ENCODE data around the gene TRIM65. TPM values are rescaled to one million over a fixed set of nuclear protein-coding genes. Genes with fewer than 3 reads are reported as not detected.
"Not testable (repeated sequence)": the region's sequence is repeated elsewhere in the genome, so short reads cannot be mapped to it uniquely, and the experiment has no call there.

Gene TRIM65
- total RNA-seq, 4 donors from 2014 or later, result 14.0 to 22.7 (median 16.9) TPM

DNA sequence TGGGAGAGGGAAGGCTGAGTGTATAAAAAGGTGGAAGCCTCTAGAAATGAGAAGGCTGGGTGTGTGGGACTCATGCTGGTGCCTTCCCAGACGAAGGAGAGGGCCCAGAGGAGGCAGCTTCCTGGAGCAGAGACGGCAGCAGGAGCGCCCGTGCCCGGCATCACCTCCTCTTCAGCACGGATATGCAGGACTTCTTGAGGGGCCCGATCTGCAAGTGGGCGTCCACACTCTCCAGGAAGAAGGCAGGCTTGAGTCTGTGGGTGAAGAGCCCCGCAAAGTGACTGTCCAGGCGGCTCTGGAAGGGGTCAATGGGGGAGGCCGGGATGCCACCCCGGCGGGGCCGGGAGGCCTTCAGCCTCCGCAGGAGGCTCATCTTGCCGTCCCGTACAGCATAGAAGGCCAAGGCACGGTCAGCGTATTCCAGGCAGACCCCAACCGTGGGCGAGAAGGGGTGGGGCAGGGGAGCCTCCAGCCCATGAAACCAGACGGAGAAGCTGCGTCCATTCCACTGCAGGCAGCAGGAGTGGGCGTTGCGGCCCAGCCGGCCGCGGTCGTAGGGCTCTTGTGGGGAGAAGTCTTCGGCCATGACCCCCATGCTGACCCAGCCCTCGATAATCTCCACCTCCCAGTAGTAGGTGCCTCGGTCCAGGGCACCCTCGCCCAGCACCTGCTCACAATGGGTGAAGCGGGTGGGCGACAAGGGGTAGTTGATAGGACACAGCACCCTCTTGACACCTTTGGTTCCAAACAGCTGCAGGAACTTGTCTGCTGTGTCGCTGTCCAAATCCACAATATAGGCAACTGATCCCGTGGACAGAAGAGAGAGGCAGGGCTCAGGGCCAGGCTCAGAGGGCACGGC, 22.2 kb downstream of the TRIM65 start:
- H3K27ac ChIP-seq, result peak overlapping the region; percentile 86 to 95 (median 92)
- no peaks in the 10 kb centered on the region for H3K9me3 ChIP-seq
- H3K4me3 ChIP-seq, result no peak overlapping the region
- H3K36me3 ChIP-seq, result peaks cover 0 to 18% (median 0%) of the 10 kb centered on the region in 3 donors
- TF ChIP-seq POLR2A (IDR thresholded peaks at IDR 0.05), result no peak
- TF ChIP-seq CTCF (IDR thresholded peaks at IDR 0.05), result no peak
- no peaks in the 10 kb centered on the region for H3K27me3 ChIP-seq
- peaks cover 4 to 59% (median 29%) of the 10 kb centered on the region in 4 donors for H3K4me1 ChIP-seq
- DNase-seq, result no peak

- no peak for TF ChIP-seq POLR2A (IDR thresholded peaks at IDR 0.05)
- no peak for TF ChIP-seq CTCF (IDR thresholded peaks at IDR 0.05)
- H3K27ac ChIP-seq, result peak overlapping the region; percentile 64 to 95 (median 81)
- DNase-seq, result no peak
- no peak overlapping the region for H3K4me3 ChIP-seq
- no peaks in the 10 kb centered on the region for H3K9me3 ChIP-seq
- no peaks in the 10 kb centered on the region for H3K27me3 ChIP-seq
- peaks cover 0 to 18% (median 0%) of the 10 kb centered on the region in 3 donors for H3K36me3 ChIP-seq
- H3K4me1 ChIP-seq, result peaks cover 7 to 67% (median 29%) of the 10 kb centered on the region in 4 donors
These were observed 23.0 kb downstream of the TRIM65 start for GRCh38 chr17:75873587-75874322.

DNA sequence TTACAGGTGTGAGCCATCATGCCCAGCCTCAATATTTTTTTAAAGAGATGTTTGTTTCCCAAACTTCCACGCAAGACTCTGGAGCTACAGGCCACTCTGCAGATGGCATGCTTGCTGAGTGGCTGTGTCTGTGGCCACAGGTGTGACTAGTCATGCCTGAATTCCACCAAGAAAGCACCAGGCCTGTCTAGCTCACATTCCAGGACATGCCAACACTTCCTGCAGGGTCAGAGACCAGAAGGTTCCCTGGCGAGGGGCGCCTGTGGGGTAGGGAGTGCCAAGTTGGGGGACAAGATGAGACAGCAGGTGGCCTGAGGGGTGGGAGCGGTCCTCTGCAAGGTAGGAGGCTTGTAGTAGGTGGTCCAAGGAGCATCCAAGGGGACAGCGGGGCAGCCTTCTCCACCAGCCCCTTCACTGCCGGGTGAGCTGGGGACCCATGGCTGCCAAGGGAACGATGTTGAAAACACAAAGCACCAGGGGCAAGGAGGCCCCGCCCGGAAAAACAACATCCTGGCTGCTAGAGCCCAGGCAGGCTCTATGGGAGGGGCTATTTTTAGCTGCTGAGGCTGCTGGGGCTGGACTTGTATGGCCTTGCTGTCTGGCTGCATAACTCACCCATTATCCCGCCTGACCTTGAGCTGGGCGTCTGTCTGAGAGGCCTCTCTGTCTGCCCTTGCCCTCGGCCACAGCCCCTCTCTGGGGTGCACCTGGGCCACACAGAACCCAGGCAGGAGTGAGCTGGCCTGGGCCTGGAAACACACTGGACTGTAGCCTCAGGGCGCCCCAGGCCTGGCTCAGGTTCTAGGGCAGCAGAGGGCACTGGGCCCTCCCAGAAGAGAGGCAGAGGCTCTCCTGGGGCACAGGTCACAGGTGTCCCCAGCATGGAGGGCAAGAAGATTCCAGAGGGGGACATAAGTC, 24.1 kb downstream of the TRIM65 start:
- no peak overlapping the region for H3K4me3 ChIP-seq
- H3K4me1 ChIP-seq, result peaks cover 7 to 68% (median 22%) of the 10 kb centered on the region in 4 donors
- TF ChIP-seq POLR2A (IDR thresholded peaks at IDR 0.05), result no peak
- TF ChIP-seq CTCF (IDR thresholded peaks at IDR 0.05), result no peak

GRCh38 chr17:75870228-75870627, 26.5 kb downstream of the TRIM65 start:
- H3K4me3 ChIP-seq, H3K27me3 ChIP-seq, DNase-seq, H3K9me3 ChIP-seq: not testable (repeated sequence)
- peaks cover 0 to 16% (median 0%) of the 10 kb centered on the region in 3 donors for H3K36me3 ChIP-seq
- H3K27ac ChIP-seq, result peak overlapping the region; percentile 68 to 87 (median 76)
- H3K4me1 ChIP-seq, result peaks cover 0 to 50% (median 5%) of the 10 kb centered on the region in 4 donors

More for the DNA sequence above, 24.1 kb downstream of the TRIM65 start:
- DNase-seq, result peak; percentile 56 to 84 (median 69)
- Histone ChIP-seq H3K27me3 (no peaks in the 10 kb centered on the region), H3K9me3 (no peaks in the 10 kb centered on the region), H3K27ac (peak overlapping the region; percentile 64 to 95 (median 76)), H3K36me3 (peaks cover 0 to 18% (median 0%) of the 10 kb centered on the region in 3 donors)

DNA sequence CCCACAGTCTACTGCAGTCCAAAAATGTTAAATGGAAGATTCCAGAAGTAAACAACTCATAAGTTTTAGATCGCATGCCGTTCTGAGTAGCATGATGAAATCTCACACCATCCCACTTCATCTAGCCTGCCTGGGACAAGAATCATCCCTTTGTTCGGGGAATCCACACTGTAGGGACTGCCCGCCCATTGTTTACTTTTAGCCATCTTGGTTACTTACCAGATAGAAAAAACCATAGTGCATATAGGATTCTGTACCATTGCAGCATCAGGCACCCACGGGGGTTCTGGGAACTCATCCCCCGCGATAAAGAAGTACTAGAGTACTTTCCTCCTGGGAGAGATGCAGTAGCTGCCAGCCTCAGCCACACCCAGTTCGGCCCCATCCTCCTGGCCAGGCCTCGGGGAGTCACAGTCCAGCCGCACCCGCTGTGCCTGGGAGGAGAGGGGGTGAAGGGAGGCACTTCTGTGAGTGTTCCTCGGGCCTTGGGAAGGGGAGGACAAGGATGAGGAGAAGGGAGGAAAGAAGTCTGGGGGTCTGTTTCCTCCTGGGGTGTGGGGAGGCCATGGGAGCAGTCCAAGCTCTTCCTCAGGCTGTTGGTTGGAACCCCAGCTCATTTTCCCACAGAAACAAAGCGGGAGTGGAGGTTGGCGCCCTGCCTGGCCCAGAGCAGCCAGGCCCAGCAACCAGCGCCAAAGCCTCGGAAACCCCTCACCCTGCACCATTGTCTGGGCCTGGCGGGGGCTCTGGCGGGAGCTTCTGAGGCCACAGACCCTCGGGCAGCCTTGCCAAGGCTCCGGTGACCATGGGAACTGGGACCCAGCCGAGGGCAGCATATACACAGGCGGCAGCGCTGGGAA, 27.2 kb downstream of the TRIM65 start:
- peak overlapping the region; percentile 68 to 87 (median 76) for H3K27ac ChIP-seq
- H3K4me3 ChIP-seq, result peak overlapping the region in 1 of 4 donors; percentile 8
- H3K27me3 ChIP-seq, result no peaks in the 10 kb centered on the region
- peak in 2 of 3 donors; percentile 83 to 86 for DNase-seq
- peaks cover 0 to 9% (median 0%) of the 10 kb centered on the region in 3 donors for H3K36me3 ChIP-seq
- peaks cover 0 to 43% (median 5%) of the 10 kb centered on the region in 4 donors for H3K4me1 ChIP-seq
- TF ChIP-seq POLR2A (IDR thresholded peaks at IDR 0.05) (no peak), CTCF (IDR thresholded peaks at IDR 0.05) (no peak)
- H3K9me3 ChIP-seq, result no peaks in the 10 kb centered on the region

DNA sequence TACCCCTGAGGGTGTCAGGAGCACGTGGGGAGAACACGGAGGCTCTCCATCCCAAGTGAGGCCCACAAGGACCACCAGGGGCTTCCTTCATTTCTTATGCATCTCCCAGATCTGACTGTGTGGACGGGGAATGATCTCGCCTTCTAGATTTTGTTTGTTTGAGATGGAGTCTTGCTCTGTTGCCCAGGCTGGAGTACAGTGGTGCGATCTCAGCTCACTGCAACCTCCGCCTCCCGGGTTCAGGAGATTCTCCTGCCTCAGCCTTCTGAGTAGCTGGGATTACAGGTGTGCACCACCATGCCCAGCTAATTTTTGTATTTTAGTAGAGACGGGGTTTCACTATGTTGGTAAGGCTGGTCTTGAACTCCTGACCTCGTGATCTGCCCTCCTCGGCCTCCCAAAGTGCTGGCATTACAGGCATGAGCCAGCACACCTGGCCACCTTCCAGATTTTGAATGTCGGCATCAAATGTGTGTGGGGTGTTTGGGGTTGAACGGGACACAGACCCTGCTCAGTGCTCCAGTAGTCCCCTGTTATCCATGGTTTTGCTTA, 27.9 kb downstream of the TRIM65 start:
- H3K36me3 ChIP-seq, H3K9me3 ChIP-seq, DNase-seq, H3K4me3 ChIP-seq, H3K27me3 ChIP-seq: not testable (repeated sequence)
- H3K4me1 ChIP-seq, result peaks cover 0 to 37% (median 7%) of the 10 kb centered on the region in 4 donors
- peak overlapping the region; percentile 55 to 87 (median 76) for H3K27ac ChIP-seq

DNA sequence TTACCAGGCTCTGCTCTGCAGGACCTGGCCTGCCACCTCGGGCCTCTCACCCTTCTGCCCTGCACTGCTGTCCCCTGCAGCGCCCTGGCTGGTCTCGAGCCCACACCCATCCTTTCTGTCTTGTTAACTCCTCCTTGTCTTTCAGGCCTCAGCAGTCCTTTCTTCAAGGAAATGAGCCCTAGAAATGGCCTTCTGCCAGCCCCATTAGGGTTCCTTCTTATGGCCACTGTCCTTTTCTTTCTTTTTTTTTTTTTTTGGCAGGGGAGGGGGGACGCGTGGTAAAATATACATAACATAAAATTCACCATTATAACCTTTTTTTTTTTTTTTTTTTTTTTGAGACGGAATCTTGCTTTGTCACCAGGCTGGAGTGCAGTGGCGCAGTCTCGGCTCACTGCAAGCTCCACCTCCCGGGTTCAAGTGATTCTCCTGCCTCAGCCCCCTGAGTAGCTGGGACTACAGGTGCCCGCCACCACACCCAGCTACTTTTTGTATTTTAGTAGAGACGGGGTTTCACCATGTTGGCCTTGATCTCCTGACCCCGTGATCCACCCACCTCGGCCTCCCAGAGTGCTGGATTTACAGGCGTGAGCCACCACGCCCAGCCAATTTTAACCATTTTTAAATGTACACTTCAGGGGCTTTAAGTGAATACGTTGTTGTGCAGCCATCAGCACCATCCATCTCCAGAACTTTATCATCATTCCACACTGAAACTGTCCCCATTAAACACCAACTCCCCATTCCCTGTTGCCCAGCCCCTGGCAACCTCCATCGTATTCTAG, 31.2 kb downstream of the TRIM65 start:
- not testable (repeated sequence) for H3K4me3 ChIP-seq, DNase-seq, H3K9me3 ChIP-seq, H3K36me3 ChIP-seq, H3K27me3 ChIP-seq
- peaks cover 0 to 19% (median 4%) of the 10 kb centered on the region in 4 donors for H3K4me1 ChIP-seq
- H3K27ac ChIP-seq, result peak overlapping the region; percentile 43 to 76 (median 66)
